Endothelial cell of umbilical vein (primary cell): ENCODE data around the gene GRIK3. TPM values are rescaled to one million over a fixed set of nuclear protein-coding genes. Genes with fewer than 3 reads are reported as not detected.

Source experiments
- BruUV-seq: library from RNA; stranded (reverse); fragments of 400-500 nt; replicated peaks from 2 replicates; lab custom pipeline; 2021; lab: Mats Ljungman, UMichigan
- CTCF ChIA-PET: fragments of 300-600, 350-600 bp; sonication (Branson Sonifier 250); formaldehyde crosslinking; loops from one replicate; lab custom pipeline; 2021; ENCODE audit warnings: antibody characterized with exemption, inconsistent platforms; lab: Charles Lee
- POLR2A ChIA-PET: fragments of 300-600, 350-600 bp; sonication (Branson Sonifier 250); formaldehyde crosslinking; loops from one replicate; lab custom pipeline; 2021; ENCODE audit warnings: antibody characterized with exemption, inconsistent platforms; lab: Charles Lee
- DNase-seq: peaks from one replicate; pipeline ENCODE4 v3.0.0-alpha.2; 2011; ENCODE audit warnings: low read depth, low spot score
- FAIRE-seq: peaks from 2 replicates; lab custom pipeline; 2011; peaks lifted over from hg19 to GRCh38; lab: Jason Lieb, UNC
- H2AFZ ChIP-seq: 2 replicates; pipeline ENCODE4 v1.6.0; 2012; ENCODE audit warnings: low read depth, low read length, control low read depth, inconsistent platforms
- H3K27ac ChIP-seq: 2 replicates; pipeline ENCODE4 v1.5.1; 2011; ENCODE audit warnings: low read depth, mild to moderate bottlenecking, control low read depth, low read length, moderate library complexity; ENCODE audit not compliant: insufficient read depth
- H3K27me3 ChIP-seq, 2 experiments: 2 replicates each; pipeline versions ENCODE4 v1.6.0 to v1.6.1; 2011; ENCODE audit warnings: low read length in 2 of 2, mixed read lengths in 1 of 2; ENCODE audit not compliant: control insufficient read depth in 2 of 2, insufficient read depth in 2 of 2
- H3K36me3 ChIP-seq, 2 experiments: 2 replicates in 1 of 2; 3 replicates in 1 of 2; pipeline ENCODE4 v1.5.1; 2011; ENCODE audit warnings: low read length in 2 of 2, mild to moderate bottlenecking in 1 of 2, moderate library complexity in 1 of 2; ENCODE audit not compliant: control insufficient read depth in 2 of 2, insufficient read depth in 2 of 2; ENCODE audit errors: extremely low read depth in 1 of 2
- H3K4me1 ChIP-seq: 3 replicates; pipeline ENCODE4 v1.5.1; 2011; ENCODE audit warnings: mild to moderate bottlenecking, low read length; ENCODE audit not compliant: control insufficient read depth, insufficient read depth; ENCODE audit errors: extremely low read depth
- H3K4me2 ChIP-seq: 2 replicates; pipeline ENCODE4 v1.6.1; 2011; ENCODE audit warnings: low read length, control low read depth, mixed read lengths; ENCODE audit not compliant: insufficient read depth
- H3K4me3 ChIP-seq, 3 experiments: fragments of 200-600 bp in 1 of 3; sonication (generic), shearing (Covaris generic) in 1 of 3; replicated peaks in 1 of 3; 2 replicates each; pipeline ENCODE4 v1.5.1; 2011 to 2016; ENCODE audit warnings: control low read depth in 3 of 3, low read length in 3 of 3, mild to moderate bottlenecking in 2 of 3, inconsistent platforms in 1 of 3, low read depth in 1 of 3, moderate library complexity in 1 of 3; ENCODE audit not compliant: insufficient read depth in 1 of 3
- H3K79me2 ChIP-seq: 2 replicates; pipeline ENCODE4 v1.6.0; 2012; ENCODE audit warnings: low read length, inconsistent platforms; ENCODE audit not compliant: control insufficient read depth, insufficient read depth
- H3K9ac ChIP-seq: replicated peaks from 2 replicates; pipeline ENCODE3; 2011; ENCODE audit warnings: low read length, control low read depth; ENCODE audit not compliant: insufficient read depth; ENCODE audit errors: extremely low read depth
- H3K9me1 ChIP-seq: replicated peaks from 3 replicates; pipeline ENCODE4 v1.6.0; 2011; ENCODE audit warnings: mild to moderate bottlenecking, low read length; ENCODE audit not compliant: control insufficient read depth, insufficient read depth; ENCODE audit errors: extremely low read depth
- H3K9me3 ChIP-seq: replicated peaks from 2 replicates; pipeline ENCODE4 v1.5.1; 2012; ENCODE audit warnings: low read length, inconsistent platforms; ENCODE audit not compliant: control insufficient read depth, insufficient read depth
- H4K20me1 ChIP-seq: replicated peaks from 2 replicates; pipeline ENCODE3; 2011; ENCODE audit warnings: mild to moderate bottlenecking, low read length; ENCODE audit not compliant: control insufficient read depth, insufficient read depth; ENCODE audit errors: extremely low read depth
- EZH2 ChIP-seq: IDR thresholded peaks from 2 replicates; pipeline ENCODE4 v1.6.1; 2012; ENCODE audit warnings: borderline replicate concordance, low read depth, mild to moderate bottlenecking, moderate library complexity, low read length, inconsistent platforms; ENCODE audit not compliant: severe bottlenecking
- POLR2AphosphoS5 ChIP-seq: IDR thresholded peaks from 2 replicates; pipeline ENCODE4 v1.6.1; 2012; ENCODE audit warnings: low read depth, mild to moderate bottlenecking, control low read depth, low read length, moderate library complexity; ENCODE audit not compliant: insufficient read depth
- dilution Hi-C: fragments of 300-500 bp; cut with MboI; formaldehyde crosslinking; loops from one replicate; pipeline ENCODE4 v1.15.0; 2019; ENCODE audit warnings: low sequenced_read_pairs; ENCODE audit not compliant: extremely low pct_ligation_motif_present
- intact Hi-C: fragments of 100-400 bp; cut with micrococcal nuclease; formaldehyde crosslinking; loops from one replicate; pipeline ENCODE4 v1.10.0; 2022
- polyA plus RNA-seq, 4 experiments: library from polyadenylated mRNA; depleted of rRNA in 3 of 4; stranded (reverse) in 3 of 4; unstranded in 1 of 4; fragments of >200 nt; gene quantifications; 2 replicates each; pipeline versions ENCODE4 v1.2.1 to v1.2.3, GENCODE V29; 2011 to 2012; ENCODE audit warnings: missing spikeins in 1 of 4
- total RNA-seq: library from RNA; stranded (reverse); gene quantifications from 2 replicates; pipeline ENCODE4 v1.2.3, GENCODE V29; 2021

The GRIK3 gene
- total and polyA plus RNA-seq, 2 donors (not counting 3 experiments of a cell fraction or from before 2014, with no cell fraction given), result not detected

- ChIA-PET POLR2A (no interaction called here), CTCF (no interaction called here)
- Histone ChIP-seq H3K36me3 (no peaks in the 10 kb centered on the region), H3K9me1 (no peaks in the 10 kb centered on the region), H3K79me2 (no peaks in the 10 kb centered on the region), H2AFZ (no peak overlapping the region), H3K27ac (no peak overlapping the region), H3K4me3 (no peak overlapping the region), H3K4me1 (peaks cover 13% of the 10 kb centered on the region), H3K4me2 (no peak overlapping the region), H4K20me1 (no peaks in the 10 kb centered on the region), H3K9me3 (no peaks in the 10 kb centered on the region), H3K9ac (no peak overlapping the region), H3K27me3 (no peaks in the 10 kb centered on the region)
- intact Hi-C loops, result no loop called here
- dilution Hi-C loops, result no loop called here
- no peak for TF ChIP-seq EZH2
- no TSS peak for BruUV-seq
- FAIRE-seq (no peak), DNase-seq (no peak)
Observed at GRCh38 chr1:36759355-36759754, 275.0 kb downstream of the GRIK3 start.

GRCh38 chr1:36755303-36756230 is 278.7 kb downstream of the GRIK3 start:
- DNase-seq, result no peak
- no peak overlapping the region for H3K9ac ChIP-seq
- no peaks in the 10 kb centered on the region for H3K9me3 ChIP-seq
- intact Hi-C loops (no loop called here), dilution Hi-C loops (no loop called here)
- POLR2A ChIA-PET, result no interaction called here
- no TSS peak for BruUV-seq
- no peaks in the 10 kb centered on the region for H3K36me3 ChIP-seq
- no peak overlapping the region for H3K4me2 ChIP-seq
- H3K4me1 ChIP-seq, result peaks cover 23% of the 10 kb centered on the region
- H3K4me3 ChIP-seq, result no peak overlapping the region
- FAIRE-seq, result no peak
- H3K9me1 ChIP-seq, result no peaks in the 10 kb centered on the region
- H3K79me2 ChIP-seq, result no peaks in the 10 kb centered on the region
- no peaks in the 10 kb centered on the region for H4K20me1 ChIP-seq
- no peak overlapping the region for H3K27ac ChIP-seq
- no peaks in the 10 kb centered on the region for H3K27me3 ChIP-seq
- no peak for TF ChIP-seq POLR2AphosphoS5
- no peak overlapping the region for H2AFZ ChIP-seq
- CTCF ChIA-PET, result interaction anchor here (1.0 kb wide), 1 partner anchor 179 kb away, joined by 3 read pairs; no protein-coding TSS in a partner anchor
